ENCODE results near the gene ADARB2. TPM values are rescaled to one million over a fixed set of nuclear protein-coding genes. Genes with fewer than 3 reads are reported as not detected.

The ADARB2 gene
- total and polyA plus RNA-seq, 5 donors from 2014 or later: 0.27 to 2.9 (median 0.69) TPM; not detected in 1

DNA sequence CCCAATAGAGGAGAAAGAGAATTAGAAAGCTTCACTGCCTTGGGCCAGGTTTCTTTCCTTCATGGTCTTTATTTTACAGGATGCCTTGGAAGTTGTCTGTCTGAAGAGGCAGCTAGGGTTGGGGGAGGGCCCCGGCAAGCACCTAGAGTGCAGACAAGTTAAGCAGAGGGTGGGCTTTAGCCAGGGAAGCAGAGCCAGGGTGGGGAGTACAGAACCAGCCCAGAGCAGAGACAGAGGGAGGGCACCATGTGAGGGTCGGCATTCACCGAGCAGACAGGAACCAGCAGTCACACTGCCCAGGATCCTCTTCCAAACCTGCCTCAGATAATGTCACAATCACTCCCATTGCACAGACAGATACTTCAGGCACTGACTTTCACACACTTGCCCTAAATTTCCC lies 75.9 kb downstream of the ADARB2 start:
- Mint-ChIP-seq H3K27ac (no peak overlapping the region), H3K9me3 (no peaks in the 10 kb centered on the region), H3K4me3 (no peak overlapping the region)

DNA sequence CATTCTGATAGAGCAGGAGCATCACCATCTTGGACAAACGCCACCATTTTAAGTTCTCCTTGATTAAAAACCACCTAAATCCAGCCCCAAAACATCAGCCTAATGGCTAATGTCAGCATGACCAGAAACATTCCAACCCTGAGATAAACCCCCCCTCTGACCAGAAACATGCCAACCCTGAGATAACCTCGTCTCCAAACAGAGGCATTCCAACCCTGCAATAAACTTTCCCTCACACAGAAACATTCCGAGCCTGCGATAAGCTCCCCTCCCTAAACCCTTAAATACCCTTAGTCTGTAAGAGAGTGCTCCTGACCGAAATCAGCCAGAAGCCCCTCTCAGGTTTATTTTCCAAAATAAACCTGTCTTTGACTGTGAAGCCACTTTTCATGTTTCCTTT lies 76.5 kb downstream of the ADARB2 start:
- Mint-ChIP-seq H3K36me3 (no peaks in the 10 kb centered on the region), H3K4me1 (no peaks in the 10 kb centered on the region), H3K27me3 (no peaks in the 10 kb centered on the region), H3K27ac (no peak overlapping the region), H3K9me3 (no peaks in the 10 kb centered on the region), H3K4me3 (no peak overlapping the region)
- Histone ChIP-seq H3K36me3 (ENCODE audit: control insufficient read depth, insufficient read depth, low read length) (no peaks in the 10 kb centered on the region), H3K27me3 (ENCODE audit: control insufficient read depth, insufficient read depth, low read length) (no peaks in the 10 kb centered on the region), H3K4me3 (ENCODE audit: low read depth, low read length) (no peak overlapping the region), H3K9me3 (ENCODE audit: control insufficient read depth in 2 of 2, low read length in 2 of 2) (no peaks in the 10 kb centered on the region), H3K27ac (ENCODE audit: insufficient read depth, low read length, poor library complexity, severe bottlenecking) (no peak overlapping the region), H3K4me1 (ENCODE audit: control insufficient read depth, insufficient read depth, low read length, poor library complexity, severe bottlenecking) (no peaks in the 10 kb centered on the region)
- ATAC-seq (ENCODE audit: low read depth in 2 of 2) (no peak), DNase-seq (no peak)

More for the DNA sequence above, 75.9 kb downstream of the ADARB2 start:
- ATAC-seq (ENCODE audit: low read depth in 2 of 2) (no peak), DNase-seq (no peak)
- Histone ChIP-seq H3K27ac (ENCODE audit: insufficient read depth, low read length, poor library complexity, severe bottlenecking) (no peak overlapping the region), H3K27me3 (ENCODE audit: control insufficient read depth, insufficient read depth, low read length) (no peaks in the 10 kb centered on the region), H3K36me3 (ENCODE audit: control insufficient read depth, insufficient read depth, low read length) (no peaks in the 10 kb centered on the region), H3K9me3 (ENCODE audit: control insufficient read depth in 2 of 2, low read length in 2 of 2) (no peaks in the 10 kb centered on the region), H3K4me1 (ENCODE audit: control insufficient read depth, insufficient read depth, low read length, poor library complexity, severe bottlenecking) (no peaks in the 10 kb centered on the region), H3K4me3 (ENCODE audit: low read depth, low read length) (no peak overlapping the region)
- H3K4me1 Mint-ChIP-seq: no peaks in the 10 kb centered on the region
- no peaks in the 10 kb centered on the region for H3K27me3 Mint-ChIP-seq
- no peaks in the 10 kb centered on the region for H3K36me3 Mint-ChIP-seq

DNA sequence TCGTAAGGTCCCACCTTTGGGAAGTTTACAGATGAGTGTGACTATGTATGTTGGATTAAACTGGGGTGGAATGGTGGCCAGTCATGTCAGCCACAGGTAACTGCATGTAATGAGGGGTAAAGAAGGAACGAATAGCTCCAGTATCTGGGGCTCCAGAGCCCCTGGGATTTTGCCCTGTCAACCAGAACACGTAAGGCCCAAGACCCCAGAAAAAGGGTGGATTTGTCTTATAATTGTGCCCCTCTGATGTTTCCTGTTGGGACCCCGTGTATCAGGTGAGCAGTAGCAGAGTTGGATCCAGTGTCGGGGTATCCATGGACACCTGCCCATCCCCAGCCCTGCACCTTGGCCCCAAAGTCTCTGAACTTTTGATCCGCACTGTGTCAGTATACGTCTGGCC lies 76.9 kb downstream of the ADARB2 start:
- H3K9me3 Mint-ChIP-seq: no peaks in the 10 kb centered on the region
- no peak overlapping the region for H3K4me3 Mint-ChIP-seq
- H3K4me3 ChIP-seq (ENCODE audit: low read depth, low read length): no peak overlapping the region
- no peak overlapping the region for H3K27ac ChIP-seq (ENCODE audit: insufficient read depth, low read length, poor library complexity, severe bottlenecking)
- H3K36me3 ChIP-seq (ENCODE audit: control insufficient read depth, insufficient read depth, low read length): no peaks in the 10 kb centered on the region
- H3K4me1 Mint-ChIP-seq: no peaks in the 10 kb centered on the region
- H3K4me1 ChIP-seq (ENCODE audit: control insufficient read depth, insufficient read depth, low read length, poor library complexity, severe bottlenecking): no peaks in the 10 kb centered on the region
- no peaks in the 10 kb centered on the region for H3K9me3 ChIP-seq (ENCODE audit: control insufficient read depth in 2 of 2, low read length in 2 of 2)
- no peaks in the 10 kb centered on the region for H3K36me3 Mint-ChIP-seq
- H3K27ac Mint-ChIP-seq: no peak overlapping the region
- DNase-seq (no peak), ATAC-seq (ENCODE audit: low read depth in 2 of 2) (no peak)
- H3K27me3 ChIP-seq (ENCODE audit: control insufficient read depth, insufficient read depth, low read length): no peaks in the 10 kb centered on the region
- no peaks in the 10 kb centered on the region for H3K27me3 Mint-ChIP-seq

DNA sequence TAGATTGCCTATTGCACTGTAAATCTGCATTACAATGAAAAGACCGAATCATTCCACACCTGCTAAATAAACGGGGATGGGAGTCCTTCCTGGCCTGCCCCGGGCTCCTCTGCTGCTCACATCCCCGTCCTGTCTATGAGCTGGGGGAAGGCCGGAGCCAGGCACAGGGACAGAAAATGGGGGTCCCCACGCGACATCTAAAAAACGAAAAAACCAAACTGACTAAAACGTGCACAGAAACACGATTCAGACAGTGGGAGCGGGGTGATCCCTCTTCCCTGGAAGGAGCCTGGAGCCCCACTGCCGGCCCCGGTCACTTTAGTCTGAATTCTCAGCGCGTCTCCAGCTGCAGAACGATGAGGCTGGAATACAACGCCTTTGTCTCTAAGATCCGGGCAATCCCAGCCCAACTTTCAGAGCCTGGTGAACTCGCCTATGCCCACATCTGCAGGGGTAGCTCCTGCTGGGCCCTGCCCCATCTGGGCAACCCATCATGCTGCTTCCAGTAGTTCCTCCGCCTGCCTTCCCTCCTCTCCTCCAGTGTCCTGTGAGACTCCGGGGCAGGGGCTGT lies 78.0 kb downstream of the ADARB2 start:
- no peaks in the 10 kb centered on the region for H3K36me3 Mint-ChIP-seq
- Histone ChIP-seq H3K9me3 (ENCODE audit: control insufficient read depth in 2 of 2, low read length in 2 of 2) (no peaks in the 10 kb centered on the region), H3K27ac (ENCODE audit: insufficient read depth, low read length, poor library complexity, severe bottlenecking) (no peak overlapping the region), H3K36me3 (ENCODE audit: control insufficient read depth, insufficient read depth, low read length) (no peaks in the 10 kb centered on the region), H3K4me3 (ENCODE audit: low read depth, low read length) (no peak overlapping the region), H3K27me3 (ENCODE audit: control insufficient read depth, insufficient read depth, low read length) (no peaks in the 10 kb centered on the region), H3K4me1 (ENCODE audit: control insufficient read depth, insufficient read depth, low read length, poor library complexity, severe bottlenecking) (no peaks in the 10 kb centered on the region)
- no peak overlapping the region for H3K27ac Mint-ChIP-seq
- no peak overlapping the region for H3K4me3 Mint-ChIP-seq
- H3K4me1 Mint-ChIP-seq: no peaks in the 10 kb centered on the region
- no peak for DNase-seq
- no peak for ATAC-seq (ENCODE audit: low read depth in 2 of 2)
- H3K9me3 Mint-ChIP-seq: no peaks in the 10 kb centered on the region
- H3K27me3 Mint-ChIP-seq: no peaks in the 10 kb centered on the region

DNA sequence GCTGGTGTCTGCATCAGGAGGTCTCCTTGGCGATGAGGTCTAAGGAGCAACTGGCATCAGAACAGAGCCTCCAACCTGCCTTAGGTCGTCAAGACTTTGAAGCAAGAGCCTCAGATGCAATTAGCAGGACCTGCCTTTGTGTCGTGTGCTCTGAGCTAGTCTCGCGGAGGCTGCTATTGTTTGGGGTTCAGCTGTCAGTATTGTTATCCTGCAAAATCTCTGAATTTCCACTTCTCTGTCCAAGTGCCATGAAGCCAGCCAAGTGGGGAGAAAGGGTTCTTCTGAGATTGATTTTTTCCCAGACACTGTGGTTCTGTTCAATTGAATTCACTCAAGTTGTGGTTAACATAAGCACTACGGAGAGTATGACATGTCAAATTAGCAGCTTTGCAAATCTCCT lies 78.7 kb downstream of the ADARB2 start:
- ATAC-seq (ENCODE audit: low read depth in 2 of 2): no peak
- no peak for DNase-seq
- Histone ChIP-seq H3K4me3 (ENCODE audit: low read depth, low read length) (no peak overlapping the region), H3K9me3 (ENCODE audit: control insufficient read depth in 2 of 2, low read length in 2 of 2) (no peaks in the 10 kb centered on the region), H3K36me3 (ENCODE audit: control insufficient read depth, insufficient read depth, low read length) (no peaks in the 10 kb centered on the region), H3K27me3 (ENCODE audit: control insufficient read depth, insufficient read depth, low read length) (no peaks in the 10 kb centered on the region), H3K4me1 (ENCODE audit: control insufficient read depth, insufficient read depth, low read length, poor library complexity, severe bottlenecking) (no peaks in the 10 kb centered on the region), H3K27ac (ENCODE audit: insufficient read depth, low read length, poor library complexity, severe bottlenecking) (no peak overlapping the region)
- no peaks in the 10 kb centered on the region for H3K36me3 Mint-ChIP-seq
- no peak overlapping the region for H3K27ac Mint-ChIP-seq
- H3K4me3 Mint-ChIP-seq: no peak overlapping the region
- no peaks in the 10 kb centered on the region for H3K27me3 Mint-ChIP-seq
- no peaks in the 10 kb centered on the region for H3K9me3 Mint-ChIP-seq
- H3K4me1 Mint-ChIP-seq: no peaks in the 10 kb centered on the region

DNA sequence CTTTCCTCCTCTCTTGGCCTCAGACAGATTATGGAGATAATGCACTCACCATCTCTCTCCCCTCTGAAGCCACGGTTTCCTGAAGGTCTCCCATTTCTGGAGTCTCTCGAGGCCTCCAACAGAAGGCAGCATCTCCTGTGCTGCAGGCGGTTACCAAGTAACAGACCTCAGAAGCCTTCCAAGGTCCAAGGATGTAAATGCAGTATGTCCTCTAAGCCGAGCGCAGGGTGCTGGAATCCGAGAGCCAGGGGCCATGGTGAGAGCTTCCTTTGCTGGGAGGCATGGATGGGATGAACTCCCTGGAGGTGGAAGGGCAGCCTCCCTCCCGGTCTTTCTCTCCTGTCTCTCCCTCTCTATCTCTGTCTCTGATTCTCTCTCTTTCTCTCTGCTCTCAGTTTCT lies 79.8 kb downstream of the ADARB2 start:
- ATAC-seq (ENCODE audit: low read depth in 2 of 2) (no peak), DNase-seq (no peak)
- no peak overlapping the region for H3K4me3 Mint-ChIP-seq
- H3K4me1 Mint-ChIP-seq: no peaks in the 10 kb centered on the region
- H3K36me3 Mint-ChIP-seq: no peaks in the 10 kb centered on the region
- H3K4me1 ChIP-seq (ENCODE audit: control insufficient read depth, insufficient read depth, low read length, poor library complexity, severe bottlenecking): no peaks in the 10 kb centered on the region
- H3K27me3 Mint-ChIP-seq: no peaks in the 10 kb centered on the region
- H3K27ac ChIP-seq (ENCODE audit: insufficient read depth, low read length, poor library complexity, severe bottlenecking): no peak overlapping the region
- no peaks in the 10 kb centered on the region for H3K9me3 Mint-ChIP-seq
- H3K27ac Mint-ChIP-seq: no peak overlapping the region
- no peaks in the 10 kb centered on the region for H3K9me3 ChIP-seq (ENCODE audit: control insufficient read depth in 2 of 2, low read length in 2 of 2)
- H3K4me3 ChIP-seq (ENCODE audit: low read depth, low read length): no peak overlapping the region
- no peaks in the 10 kb centered on the region for H3K27me3 ChIP-seq (ENCODE audit: control insufficient read depth, insufficient read depth, low read length)
- no peaks in the 10 kb centered on the region for H3K36me3 ChIP-seq (ENCODE audit: control insufficient read depth, insufficient read depth, low read length)

DNA sequence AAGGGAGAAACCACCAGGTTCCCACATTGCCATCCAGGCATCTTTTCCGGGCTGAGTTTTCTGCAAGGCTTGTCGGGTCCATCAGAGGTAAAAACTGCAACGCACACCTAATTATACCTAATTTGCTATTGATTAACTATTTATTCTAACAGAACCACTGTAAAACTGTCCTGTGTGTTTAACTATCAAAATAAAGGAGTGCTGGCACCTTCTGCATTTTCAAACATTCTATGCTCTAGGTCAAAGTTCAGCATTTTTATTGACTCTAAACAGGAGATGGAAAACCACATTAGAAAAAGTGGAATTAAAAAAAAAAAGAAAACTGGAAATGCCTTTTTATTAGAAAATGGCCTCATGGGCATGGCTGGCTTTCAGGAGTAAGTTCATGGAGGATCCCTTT lies 82.0 kb downstream of the ADARB2 start:
- no peaks in the 10 kb centered on the region for H3K27me3 ChIP-seq (ENCODE audit: control insufficient read depth, insufficient read depth, low read length)
- Mint-ChIP-seq H3K4me1 (no peaks in the 10 kb centered on the region), H3K36me3 (no peaks in the 10 kb centered on the region), H3K9me3 (no peaks in the 10 kb centered on the region), H3K4me3 (no peak overlapping the region), H3K27ac (no peak overlapping the region), H3K27me3 (no peaks in the 10 kb centered on the region)
- ATAC-seq (ENCODE audit: low read depth in 2 of 2): no peak
- no peak overlapping the region for H3K27ac ChIP-seq (ENCODE audit: insufficient read depth, low read length, poor library complexity, severe bottlenecking)
- H3K4me3 ChIP-seq (ENCODE audit: low read depth, low read length): no peak overlapping the region
- H3K36me3 ChIP-seq (ENCODE audit: control insufficient read depth, insufficient read depth, low read length): no peaks in the 10 kb centered on the region
- no peaks in the 10 kb centered on the region for H3K9me3 ChIP-seq (ENCODE audit: control insufficient read depth in 2 of 2, low read length in 2 of 2)
- no peak for DNase-seq
- no peaks in the 10 kb centered on the region for H3K4me1 ChIP-seq (ENCODE audit: control insufficient read depth, insufficient read depth, low read length, poor library complexity, severe bottlenecking)

DNA sequence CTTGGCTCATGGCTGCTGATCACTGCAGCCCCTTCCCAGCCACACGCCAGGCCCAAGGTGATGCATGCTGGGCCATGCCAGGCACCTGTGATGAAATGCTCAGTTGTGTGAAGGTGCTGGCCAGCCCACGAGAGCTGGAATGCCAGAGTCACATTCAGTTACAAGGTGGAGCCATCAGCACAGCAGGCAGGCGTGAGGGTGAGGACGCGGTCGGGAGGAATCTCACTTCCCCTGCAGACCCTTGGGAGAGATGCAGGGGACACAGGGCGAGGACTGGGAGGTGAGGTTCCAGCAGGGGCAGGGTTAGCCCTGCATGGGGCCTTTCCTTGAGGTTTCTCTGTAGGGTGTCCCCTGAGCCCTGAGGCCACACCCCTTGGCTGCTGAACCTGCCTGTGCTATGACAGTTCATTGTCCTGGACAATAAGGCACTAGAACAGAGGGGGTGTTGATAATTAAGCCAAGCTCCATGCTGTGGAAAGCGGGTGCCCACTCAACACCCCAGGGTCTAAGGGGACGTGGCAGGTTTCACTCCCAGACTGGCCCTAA lies 82.4 kb downstream of the ADARB2 start:
- no peak overlapping the region for H3K27ac ChIP-seq (ENCODE audit: insufficient read depth, low read length, poor library complexity, severe bottlenecking)
- no peaks in the 10 kb centered on the region for H3K9me3 Mint-ChIP-seq
- no peak overlapping the region for H3K27ac Mint-ChIP-seq
- no peaks in the 10 kb centered on the region for H3K36me3 Mint-ChIP-seq
- H3K27me3 Mint-ChIP-seq: no peaks in the 10 kb centered on the region
- H3K9me3 ChIP-seq (ENCODE audit: control insufficient read depth in 2 of 2, low read length in 2 of 2): no peaks in the 10 kb centered on the region
- DNase-seq (no peak), ATAC-seq (ENCODE audit: low read depth in 2 of 2) (no peak)
- no peak overlapping the region for H3K4me3 ChIP-seq (ENCODE audit: low read depth, low read length)
- H3K27me3 ChIP-seq (ENCODE audit: control insufficient read depth, insufficient read depth, low read length): no peaks in the 10 kb centered on the region
- H3K4me1 Mint-ChIP-seq: no peaks in the 10 kb centered on the region
- no peak overlapping the region for H3K4me3 Mint-ChIP-seq
- H3K4me1 ChIP-seq (ENCODE audit: control insufficient read depth, insufficient read depth, low read length, poor library complexity, severe bottlenecking): no peaks in the 10 kb centered on the region
- no peaks in the 10 kb centered on the region for H3K36me3 ChIP-seq (ENCODE audit: control insufficient read depth, insufficient read depth, low read length)
